HCT116 (cell line): ENCODE data around the gene RTN4RL2. TPM values are rescaled to one million over a fixed set of nuclear protein-coding genes. Genes with fewer than 3 reads are reported as not detected.

Experiments used
- ATAC-seq: fragments of 200-7000 bp; cut with Tn5 transposase; 2 replicates; pipeline ENCODE4 v1.9.1; 2020; ENCODE audit warnings: mild to moderate bottlenecking, moderate library complexity
- BruUV-seq: library from RNA; stranded (reverse); fragments of 400-500 nt; replicated peaks from 2 replicates; lab custom pipeline; 2021; lab: Mats Ljungman, UMichigan
- CTCF ChIA-PET: fragments of 300-600 bp; sonication (Branson Sonifier 250); formaldehyde crosslinking; loops from one replicate; lab custom pipeline; 2021; ENCODE audit warnings: antibody characterized with exemption; lab: Charles Lee
- POLR2A ChIA-PET: fragments of 300-600, 350-600 bp; sonication (Branson Sonifier 250); formaldehyde crosslinking; loops from one replicate; lab custom pipeline; 2021; ENCODE audit warnings: antibody characterized with exemption; lab: Charles Lee
- RAD21 ChIA-PET, 2 experiments: fragments of 300-600 bp; sonication (Branson Sonifier 250); formaldehyde crosslinking; loops; one replicate each; lab custom pipeline; 2023; ENCODE audit warnings: low total read pairs in 2 of 2; ENCODE audit not compliant: uncharacterized antibody in 2 of 2, unreplicated experiment in 2 of 2, low non-redundant PET in 1 of 2; lab: Charles Lee
- DNase-seq: peaks from one replicate; pipeline ENCODE4 v3.0.0-alpha.2; 2010; ENCODE audit warnings: low read depth, low spot score
- H2AFZ ChIP-seq: fragments of 200-600 bp; shearing (Covaris generic), sonication (generic); 2 replicates; pipeline ENCODE4 v1.6.1; 2017; ENCODE audit warnings: low read depth, mixed run types, mixed read lengths, antibody characterized with exemption, low read length; ENCODE audit not compliant: poor library complexity, severe bottlenecking
- H3K27ac ChIP-seq: 2 replicates; pipeline ENCODE4 v1.5.1; 2012; ENCODE audit warnings: low read depth, low read length
- H3K27me3 ChIP-seq: fragments of 200-600 bp; sonication (generic); 2 replicates; pipeline ENCODE4 v1.6.1; 2016; ENCODE audit warnings: mixed run types, low read length, mixed read lengths; ENCODE audit not compliant: insufficient read depth
- H3K36me3 ChIP-seq, 2 experiments: fragments of 200-500 bp in 1 of 2; fragments of 200-600 bp in 1 of 2; sonication (Bioruptor generic) in 1 of 2; sonication (generic) in 1 of 2; 2 replicates each; pipeline versions ENCODE4 v1.5.1 to v1.6.1; 2014 to 2016; ENCODE audit warnings: low read length in 2 of 2, inconsistent platforms in 1 of 2, mixed read lengths in 1 of 2, mixed run types in 1 of 2; ENCODE audit not compliant: insufficient read depth in 2 of 2, control insufficient read depth in 1 of 2
- H3K4me1 ChIP-seq, 2 experiments: fragments of 200-600 bp in 1 of 2; sonication (generic) in 1 of 2; 2 replicates each; pipeline versions ENCODE4 v1.5.1 to v1.6.1; 2012 to 2017; ENCODE audit warnings: low read length in 2 of 2, inconsistent platforms in 1 of 2, mild to moderate bottlenecking in 1 of 2, mixed read lengths in 1 of 2, mixed run types in 1 of 2, moderate library complexity in 1 of 2; ENCODE audit not compliant: insufficient read depth in 2 of 2, control insufficient read depth in 1 of 2
- H3K4me2 ChIP-seq: fragments of 200-600 bp; sonication (generic); 2 replicates; pipeline ENCODE4 v1.6.1; 2017; ENCODE audit warnings: mixed run types, low read length, mixed read lengths
- H3K4me3 ChIP-seq, 2 experiments: fragments of 200-600 bp in 1 of 2; sonication (generic) in 1 of 2; replicated peaks in 1 of 2; 2 replicates each; pipeline ENCODE4 v1.5.1; 2011 to 2016; ENCODE audit warnings: low read length in 2 of 2, control low read depth in 1 of 2, low read depth in 1 of 2, mild to moderate bottlenecking in 1 of 2, mixed read lengths in 1 of 2, mixed run types in 1 of 2
- H3K79me2 ChIP-seq: fragments of 200-600 bp; sonication (generic); 2 replicates; pipeline ENCODE4 v1.6.1; 2017; ENCODE audit warnings: mild to moderate bottlenecking, mixed run types, low read length, moderate library complexity, mixed read lengths; ENCODE audit not compliant: insufficient read depth
- H3K9ac ChIP-seq: fragments of 200-600 bp; sonication (generic); 2 replicates; pipeline ENCODE4 v1.6.1; 2016; ENCODE audit warnings: low read length, mixed read lengths
- H3K9me2 ChIP-seq: fragments of 200-600 bp; sonication (generic), shearing (Covaris generic); 2 replicates; pipeline ENCODE4 v1.6.1; 2017; ENCODE audit warnings: mixed run types, mild to moderate bottlenecking, moderate library complexity; ENCODE audit not compliant: insufficient read depth
- H3K9me3 ChIP-seq, 2 experiments: fragments of 200-500 bp in 1 of 2; fragments of 200-600 bp in 1 of 2; sonication (Bioruptor generic) in 1 of 2; sonication (generic) in 1 of 2; 2 replicates each; pipeline ENCODE4 v1.6.1; 2014 to 2017; ENCODE audit warnings: low read length in 2 of 2, mixed read lengths in 2 of 2, inconsistent platforms in 1 of 2, low read depth in 1 of 2, mild to moderate bottlenecking in 1 of 2, mixed run types in 1 of 2, moderate library complexity in 1 of 2; ENCODE audit not compliant: control insufficient read depth in 1 of 2, insufficient read depth in 1 of 2
- H4K20me1 ChIP-seq: fragments of 200-600 bp; sonication (generic), shearing (Covaris generic); 2 replicates; pipeline ENCODE4 v1.6.1; 2017; ENCODE audit warnings: mixed run types, mild to moderate bottlenecking, moderate library complexity; ENCODE audit not compliant: insufficient read depth
- CBX3 ChIP-seq: IDR thresholded peaks from 2 replicates; pipeline ENCODE4 v1.6.1; 2012; ENCODE audit warnings: low read depth
- CEBPB ChIP-seq: IDR thresholded peaks from 2 replicates; pipeline ENCODE4 v1.6.1; 2012; ENCODE audit warnings: low read depth
- ELF1 ChIP-seq: IDR thresholded peaks from 2 replicates; pipeline ENCODE4 v1.6.1; 2012; ENCODE audit warnings: low read depth, borderline replicate concordance
- EZH2 ChIP-seq: fragments of 200-600 bp; sonication (generic); IDR thresholded peaks from 2 replicates; pipeline ENCODE4 v1.6.1; 2017; ENCODE audit warnings: antibody characterized with exemption, mixed run types
- EZH2phosphoT487 ChIP-seq: fragments of 200-600 bp; IDR thresholded peaks from 2 replicates; pipeline ENCODE4 v1.6.1; 2018; ENCODE audit warnings: antibody characterized with exemption, borderline replicate concordance
- FOSL1 ChIP-seq: IDR thresholded peaks from 2 replicates; pipeline ENCODE4 v1.6.1; 2012; ENCODE audit warnings: low read depth
- JUND ChIP-seq: IDR thresholded peaks from 2 replicates; pipeline ENCODE4 v1.6.1; 2012
- POLR2A ChIP-seq: IDR thresholded peaks from 2 replicates; pipeline ENCODE4 v1.7.0; 2011; ENCODE audit warnings: borderline replicate concordance; ENCODE audit not compliant: insufficient read depth, insufficient read length; ENCODE audit errors: extremely low read depth
- POLR2AphosphoS5 ChIP-seq: IDR thresholded peaks from 2 replicates; pipeline ENCODE4 v1.6.1; 2011; ENCODE audit warnings: mild to moderate bottlenecking, low read depth, low read length, moderate library complexity
- RAD21 ChIP-seq: IDR thresholded peaks from 2 replicates; pipeline ENCODE4 v1.6.1; 2012; ENCODE audit warnings: low read depth, mild to moderate bottlenecking
- SIN3A ChIP-seq: IDR thresholded peaks from 2 replicates; pipeline ENCODE4 v1.6.1; 2012; ENCODE audit warnings: low read depth
- SP1 ChIP-seq: IDR thresholded peaks from 2 replicates; pipeline ENCODE4 v1.6.1; 2012; ENCODE audit warnings: low read depth
- SRF ChIP-seq: IDR thresholded peaks from 2 replicates; pipeline ENCODE4 v1.6.1; 2012; ENCODE audit warnings: low read depth
- TCF7L2 ChIP-seq: IDR thresholded peaks from 2 replicates; pipeline ENCODE4 v1.7.0; 2011; ENCODE audit warnings: borderline replicate concordance, inconsistent platforms; ENCODE audit not compliant: insufficient read depth, insufficient read length; ENCODE audit errors: extremely low read depth
- ZFX ChIP-seq: fragments of 450-650 bp; IDR thresholded peaks from 2 replicates; pipeline ENCODE4 v1.6.1; 2017
- intact Hi-C: fragments of 100-400 bp; cut with micrococcal nuclease; formaldehyde crosslinking; loops from 2 replicates; pipeline ENCODE4 v1.10.0; 2022
- total RNA-seq: library from RNA; stranded (reverse); gene quantifications from one replicate; pipeline ENCODE4 v1.2.1, GENCODE V29; 2021; ENCODE audit not compliant: unreplicated experiment
- TF ChIP-seq, protein P1 (sequence below), 3 experiments: fragments of 200-600 bp in 1 of 3; sonication (generic) in 1 of 3; IDR thresholded peaks in 2 of 3; conservative IDR thresholded peaks in 1 of 3; 2 replicates each; pipeline ENCODE4 v1.5.1; 2012 to 2017; ENCODE audit warnings: low read depth in 2 of 3, low read length in 2 of 3, antibody characterized with exemption in 1 of 3, borderline replicate concordance in 1 of 3, control low read depth in 1 of 3, mild to moderate bottlenecking in 1 of 3, mixed read lengths in 1 of 3, mixed run types in 1 of 3, moderate library complexity in 1 of 3; ENCODE audit not compliant: insufficient read depth in 1 of 3
- TF ChIP-seq, protein P2 (sequence below): IDR thresholded peaks from 2 replicates; pipeline ENCODE4 v1.6.1; 2011; ENCODE audit warnings: mild to moderate bottlenecking, low read length, moderate library complexity; ENCODE audit not compliant: insufficient replicate concordance; ENCODE audit errors: extremely low read depth
- TF ChIP-seq, protein P3 (sequence below): IDR thresholded peaks from 2 replicates; pipeline ENCODE4 v1.6.1; 2012
- TF ChIP-seq, protein P4 (sequence below): IDR thresholded peaks from 2 replicates; pipeline ENCODE4 v1.6.1; 2012
- TF ChIP-seq, protein P5 (sequence below): IDR thresholded peaks from 2 replicates; pipeline ENCODE4 v1.6.1; 2012; ENCODE audit warnings: low read depth

The RTN4RL2 gene
- total RNA-seq, 1 experiment from 2014 or later = 24.0 TPM

DNA sequence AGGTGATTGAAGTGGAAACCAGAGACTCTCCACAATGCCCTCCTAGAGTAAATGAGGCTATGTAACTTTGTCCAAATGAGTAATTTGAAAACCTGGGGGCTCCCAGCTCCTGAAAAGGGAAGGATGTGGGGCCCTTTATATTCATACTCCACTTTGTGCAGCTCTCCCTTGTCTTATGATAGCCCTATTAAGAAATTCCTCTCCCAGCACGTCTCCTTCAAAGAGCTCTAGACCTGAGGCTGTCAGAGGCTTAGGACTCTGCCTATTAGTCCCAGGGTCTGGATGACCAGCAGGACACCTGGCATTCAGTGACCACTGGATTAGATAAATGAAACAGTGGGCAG is 53.1 kb downstream of the RTN4RL2 start:
- Histone ChIP-seq H2AFZ (no peak overlapping the region), H3K4me3 (no peak overlapping the region), H3K36me3 (no peaks in the 10 kb centered on the region), H3K4me1 (peaks cover 3 to 15% of the 10 kb centered on the region in 2 experiments; a peak in 3 of 4 replicates), H3K9ac (no peak overlapping the region), H3K79me2 (no peaks in the 10 kb centered on the region), H3K9me3 (no peaks in the 10 kb centered on the region), H3K9me2 (no peaks in the 10 kb centered on the region), H3K27me3 (no peaks in the 10 kb centered on the region), H3K27ac (no peak overlapping the region), H4K20me1 (no peaks in the 10 kb centered on the region), H3K4me2 (no peak overlapping the region)
- ChIA-PET CTCF (interaction anchor here (1.2 to 1.3 kb wide), 2 partner anchors 20 to 128 kb away, joined by 4 to 7 read pairs; no protein-coding TSS in a partner anchor), POLR2A (no interaction called here), RAD21 (no interaction called here)
- ATAC-seq (no peak), DNase-seq (no peak)
- no peak for TF ChIP-seq ZFX
- TF ChIP-seq FOSL1 = no peak
- TF ChIP-seq, protein P1, sequence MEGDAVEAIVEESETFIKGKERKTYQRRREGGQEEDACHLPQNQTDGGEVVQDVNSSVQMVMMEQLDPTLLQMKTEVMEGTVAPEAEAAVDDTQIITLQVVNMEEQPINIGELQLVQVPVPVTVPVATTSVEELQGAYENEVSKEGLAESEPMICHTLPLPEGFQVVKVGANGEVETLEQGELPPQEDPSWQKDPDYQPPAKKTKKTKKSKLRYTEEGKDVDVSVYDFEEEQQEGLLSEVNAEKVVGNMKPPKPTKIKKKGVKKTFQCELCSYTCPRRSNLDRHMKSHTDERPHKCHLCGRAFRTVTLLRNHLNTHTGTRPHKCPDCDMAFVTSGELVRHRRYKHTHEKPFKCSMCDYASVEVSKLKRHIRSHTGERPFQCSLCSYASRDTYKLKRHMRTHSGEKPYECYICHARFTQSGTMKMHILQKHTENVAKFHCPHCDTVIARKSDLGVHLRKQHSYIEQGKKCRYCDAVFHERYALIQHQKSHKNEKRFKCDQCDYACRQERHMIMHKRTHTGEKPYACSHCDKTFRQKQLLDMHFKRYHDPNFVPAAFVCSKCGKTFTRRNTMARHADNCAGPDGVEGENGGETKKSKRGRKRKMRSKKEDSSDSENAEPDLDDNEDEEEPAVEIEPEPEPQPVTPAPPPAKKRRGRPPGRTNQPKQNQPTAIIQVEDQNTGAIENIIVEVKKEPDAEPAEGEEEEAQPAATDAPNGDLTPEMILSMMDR (IDR thresholded peaks at IDR 0.05 in 2 of 3, conservative IDR thresholded peaks at IDR 0.05 in 1 of 3; ENCODE audit: borderline replicate concordance in 1 of 3, insufficient read depth in 1 of 3, low read depth in 2 of 3, low read length in 2 of 3) = no peak
- no peak for TF ChIP-seq EZH2
- TF ChIP-seq SRF = no peak
- no peak for TF ChIP-seq JUND
- no peak for TF ChIP-seq POLR2A
- TF ChIP-seq SP1 = no peak
- TF ChIP-seq EZH2phosphoT487 = no peak
- TF ChIP-seq CBX3 = no peak
- TF ChIP-seq, protein P2, sequence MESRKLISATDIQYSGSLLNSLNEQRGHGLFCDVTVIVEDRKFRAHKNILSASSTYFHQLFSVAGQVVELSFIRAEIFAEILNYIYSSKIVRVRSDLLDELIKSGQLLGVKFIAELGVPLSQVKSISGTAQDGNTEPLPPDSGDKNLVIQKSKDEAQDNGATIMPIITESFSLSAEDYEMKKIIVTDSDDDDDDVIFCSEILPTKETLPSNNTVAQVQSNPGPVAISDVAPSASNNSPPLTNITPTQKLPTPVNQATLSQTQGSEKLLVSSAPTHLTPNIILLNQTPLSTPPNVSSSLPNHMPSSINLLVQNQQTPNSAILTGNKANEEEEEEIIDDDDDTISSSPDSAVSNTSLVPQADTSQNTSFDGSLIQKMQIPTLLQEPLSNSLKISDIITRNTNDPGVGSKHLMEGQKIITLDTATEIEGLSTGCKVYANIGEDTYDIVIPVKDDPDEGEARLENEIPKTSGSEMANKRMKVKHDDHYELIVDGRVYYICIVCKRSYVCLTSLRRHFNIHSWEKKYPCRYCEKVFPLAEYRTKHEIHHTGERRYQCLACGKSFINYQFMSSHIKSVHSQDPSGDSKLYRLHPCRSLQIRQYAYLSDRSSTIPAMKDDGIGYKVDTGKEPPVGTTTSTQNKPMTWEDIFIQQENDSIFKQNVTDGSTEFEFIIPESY = no peak
- TF ChIP-seq RAD21 = no peak
- TF ChIP-seq ELF1 = no peak
- TF ChIP-seq, protein P3, sequence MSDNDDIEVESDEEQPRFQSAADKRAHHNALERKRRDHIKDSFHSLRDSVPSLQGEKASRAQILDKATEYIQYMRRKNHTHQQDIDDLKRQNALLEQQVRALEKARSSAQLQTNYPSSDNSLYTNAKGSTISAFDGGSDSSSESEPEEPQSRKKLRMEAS = no peak
- no peak for TF ChIP-seq CEBPB
- TF ChIP-seq, protein P4, sequence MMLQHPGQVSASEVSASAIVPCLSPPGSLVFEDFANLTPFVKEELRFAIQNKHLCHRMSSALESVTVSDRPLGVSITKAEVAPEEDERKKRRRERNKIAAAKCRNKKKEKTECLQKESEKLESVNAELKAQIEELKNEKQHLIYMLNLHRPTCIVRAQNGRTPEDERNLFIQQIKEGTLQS = no peak
- TF ChIP-seq TCF7L2 = no peak
- no peak for TF ChIP-seq SIN3A
- TF ChIP-seq, protein P5, sequence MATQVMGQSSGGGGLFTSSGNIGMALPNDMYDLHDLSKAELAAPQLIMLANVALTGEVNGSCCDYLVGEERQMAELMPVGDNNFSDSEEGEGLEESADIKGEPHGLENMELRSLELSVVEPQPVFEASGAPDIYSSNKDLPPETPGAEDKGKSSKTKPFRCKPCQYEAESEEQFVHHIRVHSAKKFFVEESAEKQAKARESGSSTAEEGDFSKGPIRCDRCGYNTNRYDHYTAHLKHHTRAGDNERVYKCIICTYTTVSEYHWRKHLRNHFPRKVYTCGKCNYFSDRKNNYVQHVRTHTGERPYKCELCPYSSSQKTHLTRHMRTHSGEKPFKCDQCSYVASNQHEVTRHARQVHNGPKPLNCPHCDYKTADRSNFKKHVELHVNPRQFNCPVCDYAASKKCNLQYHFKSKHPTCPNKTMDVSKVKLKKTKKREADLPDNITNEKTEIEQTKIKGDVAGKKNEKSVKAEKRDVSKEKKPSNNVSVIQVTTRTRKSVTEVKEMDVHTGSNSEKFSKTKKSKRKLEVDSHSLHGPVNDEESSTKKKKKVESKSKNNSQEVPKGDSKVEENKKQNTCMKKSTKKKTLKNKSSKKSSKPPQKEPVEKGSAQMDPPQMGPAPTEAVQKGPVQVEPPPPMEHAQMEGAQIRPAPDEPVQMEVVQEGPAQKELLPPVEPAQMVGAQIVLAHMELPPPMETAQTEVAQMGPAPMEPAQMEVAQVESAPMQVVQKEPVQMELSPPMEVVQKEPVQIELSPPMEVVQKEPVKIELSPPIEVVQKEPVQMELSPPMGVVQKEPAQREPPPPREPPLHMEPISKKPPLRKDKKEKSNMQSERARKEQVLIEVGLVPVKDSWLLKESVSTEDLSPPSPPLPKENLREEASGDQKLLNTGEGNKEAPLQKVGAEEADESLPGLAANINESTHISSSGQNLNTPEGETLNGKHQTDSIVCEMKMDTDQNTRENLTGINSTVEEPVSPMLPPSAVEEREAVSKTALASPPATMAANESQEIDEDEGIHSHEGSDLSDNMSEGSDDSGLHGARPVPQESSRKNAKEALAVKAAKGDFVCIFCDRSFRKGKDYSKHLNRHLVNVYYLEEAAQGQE = no peak
- no peak for TF ChIP-seq POLR2AphosphoS5
- intact Hi-C loops = no loop called here
- BruUV-seq = TSS peak; percentile 49
